Mesenchymal stem cell (in vitro differentiated cells and primary cell): ENCODE measurements around the gene SH3RF1.
A peak's percentile ranks its signal among the peaks of the same experiment; 100 is the strongest.

Experiments used
- DNase-seq: peaks from one replicate; pipeline ENCODE4 v3.0.0-alpha.2; 2013
- H2AFZ ChIP-seq: one replicate; pipeline ENCODE4 v1.6.1; 2013; ENCODE audit warnings: low read depth, mild to moderate bottlenecking, control low read depth, inconsistent platforms, low read length, moderate library complexity
- H2AK5ac ChIP-seq: 2 replicates; pipeline ENCODE4 v1.6.1; 2013; ENCODE audit warnings: low read length, moderate library complexity, mild to moderate bottlenecking, inconsistent platforms; ENCODE audit not compliant: severe bottlenecking
- H2BK120ac ChIP-seq: one replicate; pipeline ENCODE4 v1.6.1; 2013; ENCODE audit warnings: low read depth, mild to moderate bottlenecking, inconsistent platforms, low read length, moderate library complexity
- H2BK12ac ChIP-seq, 2 experiments: one replicate each; pipeline ENCODE4 v1.6.1; 2013; ENCODE audit warnings: inconsistent platforms in 2 of 2, low read length in 2 of 2, mild to moderate bottlenecking in 2 of 2, moderate library complexity in 2 of 2, control low read depth in 1 of 2
- H2BK15ac ChIP-seq: one replicate; pipeline ENCODE4 v1.6.1; 2013; ENCODE audit warnings: mild to moderate bottlenecking, low read depth, inconsistent platforms; ENCODE audit not compliant: poor library complexity, severe bottlenecking
- H2BK5ac ChIP-seq: 2 replicates; pipeline ENCODE4 v1.6.1; 2013; ENCODE audit warnings: low read depth, mild to moderate bottlenecking, low read length, control low read depth, inconsistent platforms; ENCODE audit not compliant: poor library complexity, severe bottlenecking
- H3K14ac ChIP-seq, 2 experiments: one replicate each; pipeline ENCODE4 v1.6.1; 2013; ENCODE audit warnings: inconsistent platforms in 2 of 2, low read length in 2 of 2, control low read depth in 1 of 2, mild to moderate bottlenecking in 1 of 2, moderate library complexity in 1 of 2
- H3K18ac ChIP-seq, 2 experiments: one replicate each; pipeline ENCODE4 v1.6.1; 2013; ENCODE audit warnings: inconsistent platforms in 2 of 2, low read length in 2 of 2, control low read depth in 1 of 2, low read depth in 1 of 2, mild to moderate bottlenecking in 1 of 2
- H3K23ac ChIP-seq, 2 experiments: one replicate each; pipeline ENCODE4 v1.6.1; 2013; ENCODE audit warnings: inconsistent platforms in 2 of 2, low read length in 2 of 2, mild to moderate bottlenecking in 2 of 2, moderate library complexity in 2 of 2, control low read depth in 1 of 2
- H3K27ac ChIP-seq: 2 replicates; pipeline ENCODE4 v1.5.1; 2013; ENCODE audit warnings: mild to moderate bottlenecking, moderate library complexity, low read length, control low read depth, inconsistent platforms; ENCODE audit not compliant: poor library complexity, severe bottlenecking
- H3K27me3 ChIP-seq, 2 experiments: 2 replicates each; pipeline versions ENCODE4 v1.6.1 to v1.7.0; 2013; ENCODE audit warnings: low read length in 2 of 2, mild to moderate bottlenecking in 2 of 2, moderate library complexity in 2 of 2, control low read depth in 1 of 2, inconsistent platforms in 1 of 2; ENCODE audit not compliant: control insufficient read depth in 1 of 2, insufficient read depth in 1 of 2
- H3K36me3 ChIP-seq, 2 experiments: 2 replicates each; pipeline versions ENCODE4 v1.6.1 to v1.7.0; 2013; ENCODE audit warnings: low read length in 2 of 2, control low read depth in 1 of 2, inconsistent platforms in 1 of 2, low read depth in 1 of 2, mild to moderate bottlenecking in 1 of 2; ENCODE audit not compliant: insufficient read depth in 2 of 2, control insufficient read depth in 1 of 2
- H3K4ac ChIP-seq, 2 experiments: one replicate each; pipeline ENCODE4 v1.6.1; 2013; ENCODE audit warnings: inconsistent platforms in 2 of 2, low read length in 2 of 2, mild to moderate bottlenecking in 2 of 2, moderate library complexity in 2 of 2, control low read depth in 1 of 2, low read depth in 1 of 2
- H3K4me1 ChIP-seq: 2 replicates; pipeline ENCODE4 v1.6.1; 2013; ENCODE audit warnings: low read depth, low read length, control low read depth; ENCODE audit not compliant: control insufficient read depth, insufficient read depth
- H3K4me2 ChIP-seq: 2 replicates; pipeline ENCODE4 v1.6.1; 2013; ENCODE audit warnings: low read length, mild to moderate bottlenecking, inconsistent platforms; ENCODE audit not compliant: poor library complexity, severe bottlenecking
- H3K4me3 ChIP-seq, 2 experiments: 2 replicates each; pipeline versions ENCODE4 v1.5.1 to v1.7.0; 2013; ENCODE audit warnings: low read length in 2 of 2, mild to moderate bottlenecking in 2 of 2, control low read depth in 1 of 2, low read depth in 1 of 2; ENCODE audit not compliant: insufficient read depth in 1 of 2
- H3K79me1 ChIP-seq: replicated peaks from 2 replicates; pipeline ENCODE4 v1.6.1; 2013; ENCODE audit warnings: mild to moderate bottlenecking, control low read depth, low read length, inconsistent platforms; ENCODE audit not compliant: poor library complexity, severe bottlenecking
- H3K9ac ChIP-seq: 2 replicates; pipeline ENCODE4 v1.7.0; 2013; ENCODE audit warnings: mild to moderate bottlenecking, low read length, moderate library complexity
- H3K9me3 ChIP-seq: 2 replicates; pipeline ENCODE4 v1.7.0; 2013; ENCODE audit warnings: mild to moderate bottlenecking, low read length; ENCODE audit not compliant: control insufficient read depth
- H4K8ac ChIP-seq: one replicate; pipeline ENCODE4 v1.6.1; 2013; ENCODE audit warnings: inconsistent platforms, mild to moderate bottlenecking, low read length, moderate library complexity
- H4K91ac ChIP-seq: one replicate; pipeline ENCODE4 v1.6.1; 2013; ENCODE audit warnings: mild to moderate bottlenecking, low read length, inconsistent platforms
- WGBS: methylation state at CpG from one replicate; pipeline ENCODE4 v1.1.7; 2013; ENCODE audit warnings: mixed read lengths; 5-methylcytosine and 5-hydroxymethylcytosine counted together

SH3RF1 gene

DNA sequence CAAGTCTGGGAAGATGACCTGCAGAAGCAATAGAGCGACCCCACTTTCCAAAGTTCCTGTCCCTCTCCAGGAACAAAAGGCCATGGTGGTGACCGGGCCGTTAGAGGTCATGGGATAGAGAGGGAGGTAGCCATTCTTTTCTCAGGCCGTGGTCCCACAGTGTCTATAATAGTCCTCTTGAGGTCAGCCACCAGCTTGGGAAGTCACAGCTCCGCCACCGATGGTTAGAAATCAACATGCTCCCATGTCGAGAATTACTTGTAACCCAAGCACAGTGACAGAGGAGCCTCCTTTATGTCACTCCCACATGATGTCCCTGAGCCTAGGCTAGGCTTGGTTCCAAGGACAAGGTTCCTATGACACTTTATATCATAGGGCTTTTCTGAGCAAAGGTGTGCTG lies 212.4 kb downstream of the SH3RF1 start:
- WGBS, result 75% methylated on average over 7 of the region's 7 CpGs
- H3K4me1 ChIP-seq, result no peaks in the 10 kb centered on the region
- H2BK120ac ChIP-seq, result no peak overlapping the region

DNA sequence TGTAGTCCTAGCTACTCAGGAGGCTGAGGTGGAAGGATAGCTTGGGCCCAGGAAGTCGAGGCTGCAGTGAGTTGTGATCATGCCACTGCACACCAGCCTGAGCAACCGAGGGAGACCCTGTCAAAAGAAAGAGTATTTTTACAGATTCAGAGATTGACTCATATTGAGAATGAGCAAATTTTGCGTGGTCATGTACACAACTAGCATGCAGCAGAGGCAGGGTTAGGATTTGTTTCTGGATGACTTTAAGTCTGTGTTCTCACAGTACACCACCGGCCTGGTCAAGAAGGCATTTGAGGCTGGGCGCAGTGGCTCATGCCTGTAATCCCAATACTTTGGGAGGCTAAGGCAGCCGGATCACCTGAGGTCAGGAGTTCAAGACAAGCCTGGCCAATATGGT lies 215.9 kb downstream of the SH3RF1 start:
- no peak overlapping the region for H3K14ac ChIP-seq
- H3K79me1 ChIP-seq, result no peaks in the 10 kb centered on the region
- DNase-seq, result no peak
- no peak overlapping the region for H4K91ac ChIP-seq
- no peaks in the 10 kb centered on the region for H3K4me1 ChIP-seq
- no peak overlapping the region for H3K9ac ChIP-seq
- no peak overlapping the region for H3K4me2 ChIP-seq
- no peak overlapping the region for H2BK15ac ChIP-seq
- no peak overlapping the region for H2BK5ac ChIP-seq
- 91% methylated on average over 6 of the region's 6 CpGs for WGBS
- no peak overlapping the region for H2BK120ac ChIP-seq
- H3K27me3 ChIP-seq, result no peaks in the 10 kb centered on the region
- no peak overlapping the region for H4K8ac ChIP-seq
- no peak overlapping the region for H3K23ac ChIP-seq
- H2AK5ac ChIP-seq, result no peak overlapping the region
- H3K36me3 ChIP-seq, result no peaks in the 10 kb centered on the region
- no peak overlapping the region for H3K18ac ChIP-seq
- no peak overlapping the region for H3K4ac ChIP-seq
- no peak overlapping the region for H3K4me3 ChIP-seq
- no peaks in the 10 kb centered on the region for H3K9me3 ChIP-seq
- no peak overlapping the region for H2BK12ac ChIP-seq
- no peak overlapping the region for H3K27ac ChIP-seq
- H2AFZ ChIP-seq, result no peak overlapping the region

More for the DNA sequence above, 212.4 kb downstream of the SH3RF1 start:
- no peak overlapping the region for H3K27ac ChIP-seq
- H4K8ac ChIP-seq, result no peak overlapping the region
- no peak overlapping the region for H3K4me3 ChIP-seq
- no peak overlapping the region for H2BK5ac ChIP-seq
- no peak overlapping the region for H3K9ac ChIP-seq
- H3K4me2 ChIP-seq, result no peak overlapping the region
- no peaks in the 10 kb centered on the region for H3K36me3 ChIP-seq
- no peak overlapping the region for H4K91ac ChIP-seq
- no peaks in the 10 kb centered on the region for H3K79me1 ChIP-seq
- H2AK5ac ChIP-seq, result no peak overlapping the region
- H3K4ac ChIP-seq, result no peak overlapping the region
- H2BK12ac ChIP-seq, result no peak overlapping the region
- no peak overlapping the region for H3K23ac ChIP-seq
- no peaks in the 10 kb centered on the region for H3K9me3 ChIP-seq
- H2AFZ ChIP-seq, result no peak overlapping the region
- H3K14ac ChIP-seq, result no peak overlapping the region
- no peak for DNase-seq
- peak overlapping the region in 1 of 2 experiments; percentile 18 for H3K18ac ChIP-seq
- H3K27me3 ChIP-seq, result no peaks in the 10 kb centered on the region
- H2BK15ac ChIP-seq, result no peak overlapping the region

DNA sequence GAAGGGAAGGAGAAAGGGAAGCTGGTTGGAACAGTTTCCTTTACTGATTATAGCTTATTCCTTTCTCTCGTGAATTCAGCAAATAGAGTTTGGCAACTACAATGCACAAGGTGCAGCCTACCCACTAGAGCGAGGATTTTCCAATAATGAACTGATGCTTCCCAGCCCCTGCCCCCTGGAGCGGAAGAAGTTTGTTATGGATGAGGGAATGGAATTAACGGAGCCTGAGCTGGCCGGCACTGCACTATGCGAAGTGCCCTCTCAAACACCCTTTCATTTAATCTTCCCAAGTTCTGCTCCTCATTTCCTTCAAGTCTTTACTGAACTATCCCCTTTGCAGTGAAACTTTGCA lies 218.2 kb downstream of the SH3RF1 start:
- no peaks in the 10 kb centered on the region for H3K9me3 ChIP-seq
- no peaks in the 10 kb centered on the region for H3K27me3 ChIP-seq
- H3K18ac ChIP-seq, result no peak overlapping the region
- H3K23ac ChIP-seq, result no peak overlapping the region
- H3K4me1 ChIP-seq, result no peaks in the 10 kb centered on the region
- H3K79me1 ChIP-seq, result no peaks in the 10 kb centered on the region
- no peak overlapping the region for H4K91ac ChIP-seq
- H2BK12ac ChIP-seq, result no peak overlapping the region
- no peak overlapping the region for H2BK120ac ChIP-seq
- no peak overlapping the region for H4K8ac ChIP-seq
- H2BK15ac ChIP-seq, result no peak overlapping the region
- H3K4ac ChIP-seq, result no peak overlapping the region
- no peak for DNase-seq
- no peak overlapping the region for H2AK5ac ChIP-seq
- H3K36me3 ChIP-seq, result no peaks in the 10 kb centered on the region
- no peak overlapping the region for H3K9ac ChIP-seq
- WGBS, result 93% methylated on average over 5 of the region's 6 CpGs
- H2AFZ ChIP-seq, result no peak overlapping the region
- no peak overlapping the region for H2BK5ac ChIP-seq
- no peak overlapping the region for H3K14ac ChIP-seq
- H3K27ac ChIP-seq, result no peak overlapping the region
- no peak overlapping the region for H3K4me2 ChIP-seq
- H3K4me3 ChIP-seq, result peak overlapping the region in 1 of 2 experiments; percentile 17

DNA sequence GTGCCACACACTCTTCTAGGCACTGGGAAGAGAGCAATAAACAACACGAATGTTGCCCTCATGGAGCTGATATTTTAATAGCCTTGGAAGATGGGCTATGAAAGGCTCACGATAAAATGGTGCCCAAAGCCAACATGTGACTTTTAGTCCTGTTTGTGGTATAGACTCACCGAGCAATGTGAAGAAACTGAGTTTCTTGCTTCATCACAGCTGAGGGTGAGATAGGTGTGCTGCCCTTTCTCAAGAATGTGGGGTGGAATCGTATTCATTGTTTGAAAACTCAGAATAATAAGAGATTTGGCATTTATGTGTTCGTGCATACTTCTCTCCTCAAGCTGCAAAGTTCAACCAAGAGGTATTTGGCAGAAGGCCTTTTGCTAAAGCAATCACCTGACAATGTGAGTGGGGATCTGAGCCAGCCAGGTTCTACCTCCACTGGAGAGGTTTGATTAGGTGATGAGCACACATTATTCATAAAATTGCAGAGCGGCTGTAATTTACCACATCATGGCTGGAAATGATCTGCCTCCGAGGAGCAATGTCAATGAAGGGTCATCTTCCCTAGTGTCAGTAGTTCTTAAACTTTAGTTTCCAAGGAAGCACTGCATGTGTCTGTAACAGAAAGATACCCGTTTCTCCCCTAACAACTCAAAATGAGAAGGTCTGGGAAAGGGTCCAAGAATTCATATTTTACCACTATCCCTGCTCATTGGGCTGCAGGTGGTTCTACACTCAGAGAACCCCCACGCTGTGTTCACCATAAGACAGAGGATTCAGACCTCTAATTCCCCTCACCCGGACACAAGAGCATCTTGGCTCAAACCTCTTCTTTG lies 218.8 kb downstream of the SH3RF1 start:
- Histone ChIP-seq H2AK5ac (no peak overlapping the region), H3K79me1 (no peaks in the 10 kb centered on the region), H3K9ac (no peak overlapping the region), H3K14ac (no peak overlapping the region), H2AFZ (no peak overlapping the region), H2BK15ac (no peak overlapping the region), H3K27me3 (no peaks in the 10 kb centered on the region), H3K4me1 (no peaks in the 10 kb centered on the region), H2BK5ac (no peak overlapping the region), H3K4ac (no peak overlapping the region), H3K18ac (no peak overlapping the region), H3K23ac (no peak overlapping the region), H4K91ac (no peak overlapping the region), H3K27ac (no peak overlapping the region), H3K9me3 (no peaks in the 10 kb centered on the region), H2BK12ac (no peak overlapping the region), H3K36me3 (no peaks in the 10 kb centered on the region), H3K4me3 (peak overlapping the region in 1 of 2 experiments; percentile 17), H4K8ac (no peak overlapping the region), H2BK120ac (no peak overlapping the region), H3K4me2 (no peak overlapping the region)
- no peak for DNase-seq
- 98% methylated on average over 8 of the region's 10 CpGs for WGBS
